Measurements from ENCODE around the gene ECHDC1.
A peak's percentile ranks its signal among the peaks of the same experiment; 100 is the strongest.

ECHDC1 gene

GRCh38 chr6:127289934-127290333, 53.5 kb downstream of the ECHDC1 start:
- no peak for DNase-seq (ENCODE audit: low read depth in 2 of 2)

GRCh38 chr6:127288705-127289104, 54.7 kb downstream of the ECHDC1 start:
- DNase-seq (ENCODE audit: low read depth in 2 of 2) = no peak

- DNase-seq (ENCODE audit: low read depth in 2 of 2) = no peak
Observed at GRCh38 chr6:127282184-127282583, 61.2 kb downstream of the ECHDC1 start.

GRCh38 chr6:127279815-127280214, 63.6 kb downstream of the ECHDC1 start:
- no peak for DNase-seq (ENCODE audit: low read depth in 2 of 2)

GRCh38 chr6:127277878-127278843, 65.2 kb downstream of the ECHDC1 start:
- no peak for DNase-seq (ENCODE audit: low read depth in 2 of 2)

GRCh38 chr6:127276331-127276730, 67.1 kb downstream of the ECHDC1 start:
- DNase-seq (ENCODE audit: low read depth in 2 of 2) = no peak

- DNase-seq (ENCODE audit: low read depth in 2 of 2) = no peak
Observed at GRCh38 chr6:127273499-127273898, 69.9 kb downstream of the ECHDC1 start.

GRCh38 chr6:127272576-127272975, 70.8 kb downstream of the ECHDC1 start:
- no peak for DNase-seq (ENCODE audit: low read depth in 2 of 2)

- no peak for DNase-seq (ENCODE audit: low read depth in 2 of 2)
Observed at GRCh38 chr6:127267646-127268625, 75.5 kb downstream of the ECHDC1 start.

- peak; percentile 44 for DNase-seq (ENCODE audit: low read depth in 2 of 2)
Observed at GRCh38 chr6:127266892-127267645, 76.3 kb downstream of the ECHDC1 start.

- peak; percentile 55 to 65 for DNase-seq (ENCODE audit: low read depth in 2 of 2)
Observed at GRCh38 chr6:127266178-127266891, 77.1 kb downstream of the ECHDC1 start, which contains the start of gene RNF146. TSS of gene RNF146 (plus strand) at chr6:127266864. CDS start at chr6:127280339, 13,475 bp downstream.

GRCh38 chr6:127263481-127263880, 79.9 kb downstream of the ECHDC1 start:
- DNase-seq (ENCODE audit: low read depth in 2 of 2) = no peak

GRCh38 chr6:127262896-127263295, 80.5 kb downstream of the ECHDC1 start:
- no peak for DNase-seq (ENCODE audit: low read depth in 2 of 2)

- no peak for DNase-seq (ENCODE audit: low read depth in 2 of 2)
Observed at GRCh38 chr6:127255286-127255685, 88.1 kb downstream of the ECHDC1 start.

- DNase-seq (ENCODE audit: low read depth in 2 of 2) = no peak
Observed at GRCh38 chr6:127249621-127250020, 93.8 kb downstream of the ECHDC1 start.

GRCh38 chr6:127247114-127248096, 96.0 kb downstream of the ECHDC1 start:
- DNase-seq (ENCODE audit: low read depth in 2 of 2) = no peak

- no peak for DNase-seq (ENCODE audit: low read depth in 2 of 2)
Observed at GRCh38 chr6:127243501-127243900, 99.9 kb downstream of the ECHDC1 start.
